GM06990 (cell line): Measurements from ENCODE around the gene KCNK1.

ENCODE experiments used
- DNase-seq: peaks from one replicate; pipeline ENCODE4 v3.0.0-alpha.2; 2011; ENCODE audit not compliant: insufficient read length; ENCODE audit errors: extremely low read depth
- H3K27me3 ChIP-seq: replicated peaks from 2 replicates; pipeline ENCODE4 v1.6.0; 2011; ENCODE audit warnings: low read length; ENCODE audit not compliant: control insufficient read depth, insufficient read depth
- H3K36me3 ChIP-seq: 2 replicates; pipeline ENCODE4 v1.5.1; 2011; ENCODE audit warnings: low read length; ENCODE audit not compliant: control insufficient read depth, insufficient read depth
- H3K4me3 ChIP-seq: replicated peaks from 2 replicates; pipeline ENCODE4 v1.5.1; 2011; ENCODE audit warnings: low read depth, mild to moderate bottlenecking, control low read depth, low read length
- TF ChIP-seq, protein P1 (sequence below): IDR thresholded peaks from 2 replicates; pipeline ENCODE4 v1.5.1; 2011; ENCODE audit warnings: low read length, control low read depth, mild to moderate bottlenecking, inconsistent platforms; ENCODE audit not compliant: insufficient read depth, poor library complexity, severe bottlenecking

The KCNK1 gene

GRCh38 chr1:233657466-233657865 lies 43.6 kb downstream of the KCNK1 start:
- Histone ChIP-seq H3K27me3 (no peaks in the 10 kb centered on the region), H3K36me3 (no peaks in the 10 kb centered on the region), H3K4me3 (no peak overlapping the region)
- DNase-seq = no peak
- TF ChIP-seq, protein P1, sequence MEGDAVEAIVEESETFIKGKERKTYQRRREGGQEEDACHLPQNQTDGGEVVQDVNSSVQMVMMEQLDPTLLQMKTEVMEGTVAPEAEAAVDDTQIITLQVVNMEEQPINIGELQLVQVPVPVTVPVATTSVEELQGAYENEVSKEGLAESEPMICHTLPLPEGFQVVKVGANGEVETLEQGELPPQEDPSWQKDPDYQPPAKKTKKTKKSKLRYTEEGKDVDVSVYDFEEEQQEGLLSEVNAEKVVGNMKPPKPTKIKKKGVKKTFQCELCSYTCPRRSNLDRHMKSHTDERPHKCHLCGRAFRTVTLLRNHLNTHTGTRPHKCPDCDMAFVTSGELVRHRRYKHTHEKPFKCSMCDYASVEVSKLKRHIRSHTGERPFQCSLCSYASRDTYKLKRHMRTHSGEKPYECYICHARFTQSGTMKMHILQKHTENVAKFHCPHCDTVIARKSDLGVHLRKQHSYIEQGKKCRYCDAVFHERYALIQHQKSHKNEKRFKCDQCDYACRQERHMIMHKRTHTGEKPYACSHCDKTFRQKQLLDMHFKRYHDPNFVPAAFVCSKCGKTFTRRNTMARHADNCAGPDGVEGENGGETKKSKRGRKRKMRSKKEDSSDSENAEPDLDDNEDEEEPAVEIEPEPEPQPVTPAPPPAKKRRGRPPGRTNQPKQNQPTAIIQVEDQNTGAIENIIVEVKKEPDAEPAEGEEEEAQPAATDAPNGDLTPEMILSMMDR = no peak

GRCh38 chr1:233659495-233659894 lies 45.6 kb downstream of the KCNK1 start:
- no peaks in the 10 kb centered on the region for H3K27me3 ChIP-seq
- no peak overlapping the region for H3K4me3 ChIP-seq
- no peak for DNase-seq
- H3K36me3 ChIP-seq = no peaks in the 10 kb centered on the region
- TF ChIP-seq, protein P1 = no peak

DNA sequence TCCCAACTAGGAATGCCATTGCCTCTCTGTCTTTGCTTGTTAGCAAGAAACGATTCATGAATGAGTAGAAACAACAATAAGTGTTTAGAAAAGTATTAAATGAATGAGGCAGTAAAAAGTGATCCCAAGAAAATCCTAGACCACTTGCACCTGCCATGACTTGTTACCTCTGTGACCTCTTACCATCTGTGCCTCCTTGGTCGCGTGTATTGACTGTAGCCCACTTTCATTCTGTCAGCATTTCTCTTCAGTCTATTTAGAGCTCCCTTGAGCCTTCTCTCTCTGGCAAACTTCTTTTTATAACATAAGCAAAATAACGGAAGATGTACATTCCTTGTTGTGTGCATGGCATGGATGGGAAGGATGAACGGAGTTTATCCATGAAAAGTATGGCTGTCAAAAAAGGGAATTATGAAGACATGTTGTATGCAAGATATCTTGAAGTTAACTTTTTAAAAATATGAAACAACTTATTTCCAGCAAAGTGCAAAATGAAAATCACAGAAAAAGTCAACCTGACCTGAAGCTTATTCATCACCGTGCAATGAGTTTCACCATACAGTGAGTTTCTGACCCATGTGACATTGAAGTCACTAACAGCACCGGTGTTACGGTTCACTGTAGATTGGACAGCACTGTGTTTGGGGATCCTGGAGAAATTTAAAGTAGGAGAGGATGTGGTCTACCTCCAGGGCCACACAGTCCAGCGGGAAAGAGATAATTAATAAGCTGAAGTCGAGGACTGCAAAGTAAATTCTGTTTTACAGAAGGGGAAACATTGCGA lies 47.7 kb downstream of the KCNK1 start:
- Histone ChIP-seq H3K4me3 (no peak overlapping the region), H3K27me3 (no peaks in the 10 kb centered on the region), H3K36me3 (peaks cover 2% of the 10 kb centered on the region; the same call in 1 of the 2 replicates)
- TF ChIP-seq, protein P1 = no peak
- no peak for DNase-seq

DNA sequence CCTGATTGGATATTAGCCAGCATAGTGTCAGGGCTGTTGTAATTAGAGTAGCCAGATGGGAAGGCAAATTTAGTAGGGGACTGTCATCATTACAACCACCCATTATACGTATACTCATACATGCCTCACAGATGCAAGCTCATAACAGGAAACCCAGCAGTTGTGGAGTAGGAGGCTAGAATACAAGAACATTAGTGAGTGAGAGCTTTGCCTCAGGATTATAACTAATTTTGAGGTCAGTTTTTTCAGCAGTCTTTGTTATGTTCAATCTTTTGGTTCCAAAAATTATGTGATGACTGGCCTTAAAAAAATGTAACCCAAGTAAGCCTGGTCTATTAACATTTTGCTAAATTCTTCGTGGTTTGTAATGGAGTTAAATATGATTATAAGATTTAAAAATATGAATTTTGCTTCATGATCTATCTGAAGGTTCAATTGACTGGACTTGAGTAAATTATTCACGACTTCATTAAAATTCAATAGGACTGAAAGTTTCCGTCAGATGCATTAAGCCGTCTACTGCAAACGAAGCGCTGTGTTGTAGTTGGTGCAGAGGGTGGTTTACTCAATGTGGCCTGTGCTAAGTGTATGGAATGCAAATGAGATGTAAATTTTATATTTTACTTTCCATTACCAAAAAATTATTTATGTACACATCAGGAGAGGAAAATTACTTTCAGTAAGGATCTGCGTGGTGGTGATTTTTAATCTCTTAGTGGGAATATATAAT lies 48.8 kb downstream of the KCNK1 start:
- no peaks in the 10 kb centered on the region for H3K27me3 ChIP-seq
- peaks cover 2% of the 10 kb centered on the region; the same call in 1 of the 2 replicates for H3K36me3 ChIP-seq
- no peak for DNase-seq
- TF ChIP-seq, protein P1 = no peak
- no peak overlapping the region for H3K4me3 ChIP-seq

- Histone ChIP-seq H3K4me3 (no peak overlapping the region), H3K27me3 (no peaks in the 10 kb centered on the region), H3K36me3 (peaks cover 2% of the 10 kb centered on the region; the same call in 1 of the 2 replicates)
- no peak for DNase-seq
- TF ChIP-seq, protein P1 = no peak
These were observed 50.3 kb downstream of the KCNK1 start for GRCh38 chr1:233664253-233664652.
